GM04503 (cell line): ENCODE data around the gene TIMM17B.

Source experiments
- DNase-seq: peaks from one replicate; pipeline ENCODE4 v3.0.0-alpha.2; 2012; ENCODE audit warnings: low read depth

TIMM17B gene

DNA sequence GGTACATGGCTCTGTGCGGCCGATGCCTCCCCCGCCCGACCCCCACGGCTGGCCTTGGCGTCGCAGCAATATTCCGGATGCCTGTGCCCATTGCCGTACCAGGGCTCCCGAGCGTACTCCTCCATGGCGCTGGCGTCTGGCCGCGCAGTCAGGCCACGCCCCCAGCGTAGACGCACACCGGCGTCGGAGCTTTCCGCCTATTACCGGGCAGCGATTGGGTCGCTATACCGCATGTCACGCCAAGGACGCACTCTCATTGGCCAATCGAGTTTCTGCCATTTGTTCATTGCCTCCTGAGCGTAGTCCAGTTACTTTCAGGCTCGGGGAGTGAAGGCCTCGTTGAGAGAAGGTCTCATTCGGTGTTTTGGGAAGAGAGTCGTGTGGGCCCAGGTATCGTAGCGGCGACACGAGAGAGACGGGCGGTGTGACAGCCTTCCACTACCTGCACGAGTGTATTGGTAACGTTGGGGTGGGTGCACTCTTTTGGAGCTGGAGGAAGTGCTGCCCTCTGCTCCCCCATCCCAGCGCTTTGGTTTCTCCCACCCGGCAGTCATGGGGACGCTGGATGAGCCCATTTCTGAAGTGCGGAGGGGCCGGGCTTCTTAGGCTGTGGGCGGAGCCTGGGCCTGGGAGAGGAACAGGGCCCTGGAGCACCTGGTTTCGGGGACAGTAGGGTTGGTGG lies at the start of gene TIMM17B, which contains the start of gene PQBP1:
Gene TIMM17B, minus strand, starts transcription at position 144 of the 682 bp plus-strand sequence. Its CDS starts 19 bp downstream, at position 125.
Gene PQBP1, plus strand, starts transcription at position 306 of the 682 bp plus-strand sequence. CDS start 580 bp downstream, outside the sequence.
- DNase-seq = peak; percentile 90

GRCh38 chrX:48945517-48946348 lies 48.2 kb upstream of the TIMM17B start:
- DNase-seq = no peak

- DNase-seq = no peak
Measured at GRCh38 chrX:48942895-48943294, 45.3 kb upstream of the TIMM17B start.

- no peak for DNase-seq
Measured at GRCh38 chrX:48940404-48940955, 42.9 kb upstream of the TIMM17B start.

DNA sequence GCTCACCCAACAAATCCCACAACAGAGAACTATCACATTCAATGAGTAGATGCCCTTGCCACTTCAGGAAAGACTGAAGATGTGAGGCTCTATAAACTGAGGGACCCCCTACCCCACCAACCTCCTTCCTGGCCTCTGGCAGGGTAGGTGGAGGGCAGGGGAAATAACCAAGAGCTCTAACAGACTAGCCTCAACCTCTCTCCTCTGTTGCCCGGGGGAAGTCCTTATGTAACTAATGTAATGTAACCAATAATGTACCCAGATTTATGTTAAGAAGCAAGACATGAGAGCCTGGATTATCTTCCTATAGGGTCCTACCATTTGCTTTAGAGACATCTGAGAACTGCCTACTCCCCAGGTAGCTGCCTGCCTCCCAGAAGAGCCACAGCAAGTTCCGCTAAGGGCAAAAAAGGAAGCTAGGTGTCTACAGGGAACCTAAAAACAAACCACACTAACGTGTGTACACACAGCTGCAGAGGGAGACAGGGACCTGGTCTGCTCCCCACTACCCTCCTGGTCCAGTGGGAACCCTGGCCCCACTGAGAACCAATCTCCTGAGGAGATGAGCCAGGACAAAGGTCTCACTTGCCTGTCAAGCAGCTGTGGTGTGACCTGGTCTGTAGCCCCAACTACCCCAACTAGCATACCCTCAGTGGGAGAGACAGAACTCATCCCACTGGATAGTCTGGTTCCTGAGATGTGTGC lies 42.1 kb upstream of the TIMM17B start:
- DNase-seq = no peak

DNA sequence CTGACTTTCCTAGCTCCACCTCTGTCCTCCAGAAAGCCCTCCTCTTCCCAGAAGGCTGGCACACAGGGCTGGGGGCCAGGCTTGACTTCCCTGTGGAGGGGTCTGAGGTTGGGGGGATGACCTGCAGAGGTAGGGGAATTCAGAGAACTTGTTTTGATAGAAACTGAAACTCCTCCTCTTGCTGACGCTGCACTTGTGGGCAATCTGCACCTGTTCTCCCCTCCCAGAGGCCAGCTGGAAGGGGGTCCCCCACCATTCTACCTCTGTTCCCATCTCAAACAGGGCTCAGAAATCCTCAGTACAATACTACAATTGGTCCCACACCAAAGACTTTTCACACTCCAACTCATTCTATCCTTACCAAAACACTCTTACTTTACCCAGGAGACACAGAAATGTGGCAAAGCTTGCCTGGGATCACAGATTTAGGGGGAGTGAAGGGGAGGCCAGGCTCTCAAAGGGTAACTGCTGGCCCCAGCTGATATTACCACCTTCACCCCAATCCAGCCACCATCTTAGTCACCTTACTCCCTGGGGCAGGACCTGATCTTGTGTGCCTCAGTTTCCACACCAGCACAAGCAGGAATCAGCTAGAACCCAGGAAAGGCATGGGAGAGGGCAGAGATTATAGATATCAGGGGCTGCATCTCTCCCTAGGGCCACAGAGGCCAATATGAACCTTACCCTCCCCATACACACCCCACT lies 41.3 kb upstream of the TIMM17B start:
- DNase-seq = no peak

- no peak for DNase-seq
Measured at GRCh38 chrX:48937054-48937907, 39.7 kb upstream of the TIMM17B start.

DNA sequence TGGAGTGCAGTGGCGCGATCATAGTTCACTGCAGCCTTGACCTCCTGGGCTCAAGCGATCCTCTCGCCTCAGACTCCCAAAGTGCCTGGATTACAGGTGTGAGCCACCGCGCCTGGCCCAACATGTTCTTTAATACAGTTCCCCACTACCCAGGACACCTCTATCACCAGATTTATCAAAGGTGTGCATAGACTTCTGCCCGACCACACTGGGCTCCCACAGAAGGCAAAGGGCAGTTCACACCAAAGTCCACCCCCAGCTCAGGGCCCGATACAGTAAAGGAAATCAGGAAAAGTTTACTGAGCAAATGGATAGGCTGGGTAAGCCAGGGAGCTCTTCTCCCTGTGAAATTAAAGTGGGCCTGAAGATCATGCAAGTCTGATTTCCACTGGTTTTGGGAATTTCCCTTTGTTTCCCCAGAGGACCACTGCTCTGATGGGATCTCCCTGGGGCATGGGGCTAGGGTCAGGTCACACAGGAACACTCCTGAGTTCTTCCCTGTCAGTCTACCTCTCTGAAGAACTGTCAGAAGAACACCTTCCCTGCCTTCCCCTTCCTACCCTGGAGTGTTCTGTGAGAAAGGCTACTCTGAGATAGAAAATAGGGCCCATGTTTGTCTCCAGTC lies 39.0 kb upstream of the TIMM17B start:
- no peak for DNase-seq

GRCh38 chrX:48935301-48935670 lies 37.7 kb upstream of the TIMM17B start:
- no peak for DNase-seq

- DNase-seq = no peak
Measured at GRCh38 chrX:48934581-48935300, 37.2 kb upstream of the TIMM17B start.

GRCh38 chrX:48933757-48934156 lies 36.2 kb upstream of the TIMM17B start:
- DNase-seq = no peak

DNA sequence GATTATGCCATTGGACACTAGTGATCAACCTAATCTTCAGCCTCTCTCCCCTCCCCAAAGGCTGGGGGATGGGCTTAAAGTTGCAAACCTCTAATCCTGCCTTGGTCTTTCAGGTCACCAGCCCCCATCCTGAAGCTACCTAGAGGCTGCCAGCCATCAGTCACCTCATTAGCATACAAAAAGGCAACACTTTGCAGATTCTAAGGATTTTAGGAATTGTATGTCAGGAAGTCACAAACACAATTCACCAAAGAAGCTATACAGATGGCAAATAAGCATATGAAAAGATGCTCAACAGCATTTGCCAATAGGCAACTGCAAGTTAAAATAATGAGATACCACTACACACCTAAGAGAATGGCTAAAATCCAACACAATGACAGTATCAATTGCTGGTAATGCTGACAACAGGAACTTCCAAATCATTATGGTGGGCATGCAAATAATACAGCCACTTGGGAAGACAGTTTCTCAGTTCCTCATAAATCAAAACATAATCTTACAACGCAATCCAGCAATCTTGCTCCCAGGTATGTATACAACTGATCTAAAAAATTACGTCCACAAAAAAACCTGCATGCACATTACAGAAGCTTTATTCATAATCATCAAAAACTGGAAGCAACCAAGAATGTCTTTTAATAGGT lies 30.3 kb upstream of the TIMM17B start:
- DNase-seq = no peak

- DNase-seq = no peak
Measured at GRCh38 chrX:48927123-48927522, 29.6 kb upstream of the TIMM17B start.

- DNase-seq = no peak
Measured at GRCh38 chrX:48924270-48924669, 26.7 kb upstream of the TIMM17B start.

- no peak for DNase-seq
Measured at GRCh38 chrX:48923771-48924170, 26.2 kb upstream of the TIMM17B start.

DNA sequence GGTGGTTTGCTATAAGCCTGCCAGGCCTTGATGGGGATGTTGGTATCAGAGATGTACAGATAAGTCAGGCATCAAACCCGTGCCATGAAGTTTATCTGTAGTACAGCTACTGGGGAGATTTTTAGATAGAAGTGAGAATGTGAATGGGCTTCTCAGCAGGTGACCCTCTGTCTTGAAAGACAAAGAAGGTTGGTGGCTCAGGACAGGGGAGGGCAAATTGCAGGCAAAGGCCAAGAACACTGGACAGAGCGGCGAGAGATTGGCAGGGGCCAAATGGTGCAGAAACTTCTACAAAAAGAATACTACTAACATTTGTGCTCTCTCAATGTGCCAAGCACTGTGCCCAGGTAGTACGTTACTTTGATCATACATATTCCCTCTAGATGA lies 23.1 kb upstream of the TIMM17B start:
- DNase-seq = no peak

- no peak for DNase-seq
Measured at GRCh38 chrX:48919947-48920717, 22.6 kb upstream of the TIMM17B start.

GRCh38 chrX:48919360-48919841 lies 21.8 kb upstream of the TIMM17B start:
- no peak for DNase-seq
